Ammon's horn (tissue), 1 donor: ENCODE data around the gene MN1.
A peak's percentile ranks its signal among the peaks of the same experiment; 100 is the strongest.
"Not testable (repeated sequence)": the region's sequence is repeated elsewhere in the genome, so short reads cannot be mapped to it uniquely, and the experiment has no call there.

ENCODE experiments used
- DNase-seq: peaks from one replicate; pipeline ENCODE4 v3.0.0-alpha.2; 2016; ENCODE audit warnings: low spot score

The MN1 gene

DNA sequence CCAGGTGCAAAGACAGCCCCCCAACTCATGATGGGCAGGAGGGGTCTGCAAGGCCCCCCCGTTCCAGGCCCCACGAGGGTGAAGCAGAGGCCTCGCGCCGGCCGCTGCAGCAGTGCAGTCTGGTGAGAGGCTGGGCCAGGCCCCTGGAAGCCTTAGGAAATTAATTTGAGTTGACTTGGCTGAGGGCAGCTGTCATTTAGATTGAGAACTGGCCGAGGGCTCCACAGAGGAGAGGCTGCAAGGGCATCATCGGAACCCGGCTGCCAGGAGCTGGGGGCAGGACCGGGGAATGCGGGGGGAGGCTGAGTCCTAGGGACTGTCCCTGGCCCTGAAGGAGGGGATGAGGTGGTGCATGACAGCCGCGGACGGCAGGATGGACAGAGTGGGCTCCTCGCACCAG is 39.9 kb downstream of the MN1 start:
- DNase-seq, result no peak

GRCh38 chr22:27761000-27761399 is 40.6 kb downstream of the MN1 start:
- no peak for DNase-seq

GRCh38 chr22:27760474-27760873 is 41.1 kb downstream of the MN1 start:
- DNase-seq, result no peak

DNA sequence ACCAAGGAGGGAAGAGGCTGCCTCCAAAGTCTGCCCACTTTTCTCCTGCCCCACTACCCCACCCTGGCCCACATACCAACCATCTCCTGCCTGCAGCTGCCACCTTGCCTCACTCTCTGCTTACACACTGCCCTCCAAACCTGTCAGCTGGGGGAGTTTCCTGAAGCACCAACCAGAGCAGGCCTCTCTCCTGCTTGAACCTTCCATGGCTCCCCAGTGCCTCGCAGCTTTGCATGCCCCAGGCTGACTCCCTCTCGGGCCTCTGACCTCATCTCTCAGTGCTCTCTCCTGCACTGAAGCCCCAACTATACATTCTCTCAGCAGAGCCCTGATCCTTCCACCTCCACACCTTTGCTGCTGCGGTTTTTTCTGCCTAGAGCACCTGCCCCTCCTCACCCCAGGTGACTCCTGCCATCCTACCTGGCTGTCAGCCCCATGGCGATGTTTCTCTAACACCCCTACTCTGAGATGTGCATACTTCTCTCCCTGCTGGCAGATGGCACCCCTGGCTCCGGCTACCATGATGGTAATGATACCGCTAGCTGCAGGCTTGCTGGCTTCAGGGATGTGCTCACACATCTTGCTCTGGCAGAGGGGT is 43.5 kb downstream of the MN1 start:
- no peak for DNase-seq

DNA sequence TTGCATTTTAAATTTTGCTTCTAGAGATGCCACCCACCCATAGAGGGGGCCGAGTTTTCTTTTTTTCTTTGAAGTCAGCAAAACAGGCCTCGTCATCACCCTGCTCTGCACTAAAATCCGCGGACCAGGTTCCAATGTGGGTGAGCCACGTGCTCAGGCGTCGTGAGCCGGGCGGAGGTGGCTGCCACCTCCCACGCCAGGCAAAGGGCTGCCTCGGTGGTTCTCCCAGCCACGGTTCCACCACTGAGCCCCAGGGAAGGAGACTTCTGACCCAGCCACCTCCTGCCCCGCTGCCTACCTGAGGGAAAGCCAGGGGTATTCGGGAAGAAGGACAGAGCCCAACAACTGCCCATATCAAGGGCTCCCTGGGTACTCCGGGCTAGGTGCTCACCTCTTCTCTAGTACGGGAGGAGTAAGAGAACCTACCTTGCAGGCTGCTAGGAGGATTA is 45.3 kb downstream of the MN1 start:
- DNase-seq, result no peak

DNA sequence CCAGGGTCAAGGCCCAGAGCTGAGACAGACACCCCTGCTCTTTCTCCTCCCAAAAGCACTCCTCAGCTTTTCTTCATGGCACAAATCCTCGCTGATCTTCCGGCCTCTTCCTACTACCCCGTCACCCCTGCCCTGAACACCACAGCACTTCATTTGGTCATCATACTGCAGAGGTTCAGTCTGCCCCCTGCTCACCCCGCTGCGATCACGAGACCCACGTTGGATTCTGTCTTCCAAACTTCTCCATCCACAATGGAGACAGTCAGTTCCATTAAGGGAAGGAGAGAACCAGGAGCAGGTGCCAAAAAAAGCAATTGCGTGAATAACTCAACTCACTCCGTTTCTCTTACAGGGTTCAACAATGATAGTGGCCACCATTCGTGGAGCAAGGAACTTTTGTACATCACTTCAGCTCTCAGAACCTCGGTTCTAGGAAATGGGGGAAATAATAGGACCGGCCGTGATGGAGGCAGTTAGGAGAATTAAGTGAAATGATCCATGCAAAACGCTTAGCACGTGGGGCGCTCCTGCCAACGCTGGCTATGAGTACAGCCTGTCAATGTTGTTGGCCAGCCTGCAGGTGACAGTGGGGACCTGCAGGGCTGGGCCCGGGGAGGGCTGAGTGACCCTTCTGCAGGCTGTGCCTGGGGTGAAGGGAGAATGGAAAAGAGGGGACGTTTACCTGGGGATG is 45.9 kb downstream of the MN1 start:
- no peak for DNase-seq

- DNase-seq, result no peak
Measured at GRCh38 chr22:27754888-27755480, 46.6 kb downstream of the MN1 start.

GRCh38 chr22:27754247-27754887 is 47.2 kb downstream of the MN1 start:
- DNase-seq, result no peak

- DNase-seq, result no peak
Measured at GRCh38 chr22:27752771-27753170, 48.8 kb downstream of the MN1 start.

DNA sequence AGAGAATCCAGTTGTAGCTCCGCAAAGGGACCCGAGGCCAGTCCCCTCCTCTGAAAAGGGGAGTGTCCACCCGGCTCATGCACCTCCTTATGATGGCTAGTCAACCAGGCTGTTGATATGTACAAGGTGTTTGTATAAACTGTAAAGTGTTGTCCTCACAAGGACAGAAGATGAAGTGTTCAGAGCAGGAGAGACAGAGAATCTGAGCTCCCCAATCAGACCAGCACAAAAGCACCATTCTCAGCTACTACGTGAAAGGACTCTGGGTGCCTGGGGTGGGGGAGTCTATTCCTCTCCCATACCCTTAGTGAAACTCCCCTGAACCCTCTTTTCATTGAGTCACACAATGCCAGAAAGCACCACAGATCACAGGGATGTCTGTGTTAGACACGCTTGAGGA is 49.4 kb downstream of the MN1 start:
- no peak for DNase-seq

GRCh38 chr22:27751277-27752070 is 50.1 kb downstream of the MN1 start:
- DNase-seq, result no peak

GRCh38 chr22:27750584-27751265 is 50.8 kb downstream of the MN1 start:
- no peak for DNase-seq

GRCh38 chr22:27749597-27750225 is 51.8 kb downstream of the MN1 start:
- DNase-seq, result peak; percentile 12

DNA sequence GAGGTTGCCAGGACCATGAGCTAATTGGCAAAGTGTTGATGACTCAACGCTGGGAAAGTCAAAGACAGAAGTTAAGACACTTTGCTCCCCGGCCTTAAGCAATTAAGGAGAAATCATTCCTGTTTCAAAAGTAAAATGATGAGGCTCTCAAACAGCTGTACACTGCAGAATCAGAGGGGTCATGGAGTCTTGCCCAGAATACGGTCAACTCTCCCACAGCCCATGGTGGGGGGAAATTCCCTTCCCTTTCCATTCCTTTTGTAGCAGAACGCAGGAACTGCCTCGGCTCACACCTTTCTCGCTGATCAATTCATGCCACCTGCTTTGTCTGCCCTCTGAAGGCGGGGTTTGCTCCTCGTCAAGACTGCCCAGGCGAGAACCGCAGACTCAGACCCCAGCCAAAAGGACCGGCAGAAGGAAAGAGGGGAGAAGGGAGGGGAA is 52.8 kb downstream of the MN1 start:
- no peak for DNase-seq

- no peak for DNase-seq
Measured at GRCh38 chr22:27748349-27748748, 53.2 kb downstream of the MN1 start.

GRCh38 chr22:27747396-27748221 is 53.9 kb downstream of the MN1 start:
- no peak for DNase-seq

GRCh38 chr22:27746918-27747317 is 54.6 kb downstream of the MN1 start:
- DNase-seq, result no peak

- no peak for DNase-seq
Measured at GRCh38 chr22:27745809-27746208, 55.7 kb downstream of the MN1 start.

GRCh38 chr22:27745154-27745553 is 56.4 kb downstream of the MN1 start:
- DNase-seq, result no peak

DNA sequence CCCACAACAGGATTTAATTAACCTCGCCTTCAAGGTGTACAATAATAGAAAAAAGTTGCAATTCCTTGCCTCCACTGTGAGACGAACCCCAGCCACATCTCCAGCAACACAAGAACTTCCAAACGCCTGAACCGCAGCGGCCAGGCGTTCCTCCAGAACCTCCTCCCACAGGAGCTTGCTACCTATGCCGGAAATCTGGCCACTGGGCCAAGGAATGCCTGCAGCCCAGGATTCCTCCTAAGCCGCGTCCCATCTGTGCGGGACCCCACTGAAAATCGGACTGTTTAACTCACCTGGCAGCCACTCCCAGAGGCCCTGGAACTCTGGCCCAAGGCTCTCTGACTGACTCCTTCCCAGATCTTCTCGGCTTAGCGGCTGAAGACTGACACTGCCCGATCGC is 57.5 kb downstream of the MN1 start:
- DNase-seq, result not testable (repeated sequence)
